Keratinocyte (primary cell): ENCODE data around the gene MTUS2. TPM values are rescaled to one million over a fixed set of nuclear protein-coding genes. Genes with fewer than 3 reads are reported as not detected.

Source experiments
- DNase-seq: peaks from one replicate; pipeline ENCODE4 v3.0.0-alpha.2; 2011; ENCODE audit warnings: low read depth, missing footprints, low spot score
- FAIRE-seq: peaks from 2 replicates; lab custom pipeline; 2011; peaks lifted over from hg19 to GRCh38; lab: Jason Lieb, UNC
- H2AFZ ChIP-seq: 2 replicates; pipeline ENCODE4 v1.6.0; 2012; ENCODE audit warnings: low read length, control low read depth, inconsistent platforms; ENCODE audit not compliant: control insufficient read depth
- H3K27ac ChIP-seq: 2 replicates; pipeline ENCODE4 v1.5.1; 2011; ENCODE audit warnings: low read length; ENCODE audit not compliant: control insufficient read depth, insufficient read depth
- H3K27me3 ChIP-seq: 3 replicates; pipeline ENCODE4 v1.6.0; 2011; ENCODE audit warnings: low read length; ENCODE audit not compliant: control insufficient read depth, insufficient read depth; ENCODE audit errors: extremely low read depth
- H3K36me3 ChIP-seq, 2 experiments: 2 replicates in 1 of 2; 3 replicates in 1 of 2; pipeline ENCODE4 v1.5.1; 2011; ENCODE audit warnings: low read length in 2 of 2, mild to moderate bottlenecking in 1 of 2; ENCODE audit not compliant: control insufficient read depth in 2 of 2, insufficient read depth in 2 of 2; ENCODE audit errors: extremely low read depth in 1 of 2
- H3K4me1 ChIP-seq: 3 replicates; pipeline ENCODE4 v1.5.1; 2011; ENCODE audit warnings: low read length; ENCODE audit not compliant: control insufficient read depth, insufficient read depth; ENCODE audit errors: extremely low read depth
- H3K4me2 ChIP-seq: 3 replicates; pipeline ENCODE4 v1.6.0; 2011; ENCODE audit warnings: low read depth, low read length; ENCODE audit not compliant: control insufficient read depth, insufficient read depth; ENCODE audit errors: extremely low read depth
- H3K4me3 ChIP-seq, 3 experiments: fragments of 200-600 bp in 1 of 3; sonication (generic) in 1 of 3; 2 replicates in 2 of 3; 3 replicates in 1 of 3; pipeline ENCODE4 v1.5.1; 2011 to 2016; ENCODE audit warnings: low read length in 3 of 3, mild to moderate bottlenecking in 3 of 3, control low read depth in 2 of 3, inconsistent platforms in 1 of 3, low read depth in 1 of 3, mixed read lengths in 1 of 3, mixed run types in 1 of 3, moderate library complexity in 1 of 3; ENCODE audit not compliant: control insufficient read depth in 2 of 3, insufficient read depth in 2 of 3; ENCODE audit errors: extremely low read depth in 1 of 3
- H3K79me2 ChIP-seq: 2 replicates; pipeline ENCODE4 v1.6.0; 2012; ENCODE audit warnings: low read length; ENCODE audit not compliant: control insufficient read depth, insufficient read depth
- H3K9ac ChIP-seq: 3 replicates; pipeline ENCODE4 v1.6.0; 2011; ENCODE audit warnings: low read length; ENCODE audit not compliant: control insufficient read depth, insufficient read depth; ENCODE audit errors: extremely low read depth
- H3K9me1 ChIP-seq: 3 replicates; pipeline ENCODE4 v1.6.0; 2011; ENCODE audit warnings: low read length; ENCODE audit not compliant: control insufficient read depth, insufficient read depth; ENCODE audit errors: extremely low read depth
- H3K9me3 ChIP-seq: 2 replicates; pipeline ENCODE4 v1.5.1; 2012; ENCODE audit warnings: low read depth, low read length; ENCODE audit not compliant: control insufficient read depth
- H4K20me1 ChIP-seq: 3 replicates; pipeline ENCODE4 v1.6.0; 2011; ENCODE audit warnings: low read length; ENCODE audit not compliant: control insufficient read depth, insufficient read depth; ENCODE audit errors: extremely low read depth
- CTCF ChIP-seq, 3 experiments: IDR thresholded peaks in 1 of 3; conservative IDR thresholded peaks in 1 of 3; optimal IDR thresholded peaks in 1 of 3; 2 replicates in 2 of 3; 3 replicates in 1 of 3; pipeline versions ENCODE3 to v1.5.1; 2011; ENCODE audit warnings: low read length in 3 of 3, mild to moderate bottlenecking in 3 of 3, moderate library complexity in 2 of 3, control low read depth in 1 of 3, inconsistent platforms in 1 of 3; ENCODE audit not compliant: insufficient read depth in 2 of 3; ENCODE audit errors: extremely low read depth in 1 of 3
- EZH2 ChIP-seq: IDR thresholded peaks from one replicate; pipeline ENCODE4 v1.6.1; 2012; ENCODE audit warnings: inconsistent platforms, mild to moderate bottlenecking, low read length, moderate library complexity
- dilution Hi-C: fragments of 300-500 bp; cut with MboI; formaldehyde crosslinking; loops from one replicate; pipeline ENCODE4 v1.7.0; 2020; ENCODE audit warnings: low sequenced_read_pairs; ENCODE audit not compliant: extremely low pct_ligation_motif_present
- polyA plus RNA-seq, 5 experiments: library from polyadenylated mRNA; depleted of rRNA in 3 of 5; stranded (reverse) in 3 of 5; stranded (forward) in 1 of 5; unstranded in 1 of 5; fragments of >200 nt; gene quantifications; 1 replicate in 1 of 5; 2 replicates in 3 of 5; 3 replicates in 1 of 5; pipeline versions ENCODE4 v1.2.1 to v1.2.3, GENCODE V29; 2011 to 2012; ENCODE audit warnings: missing spikeins in 2 of 5, low read depth in 1 of 5, low replicate concordance in 1 of 5

Gene MTUS2
- polyA plus RNA-seq, 1 donor (not counting 4 experiments of a cell fraction or from before 2014, with no cell fraction given): 0.17 TPM

- FAIRE-seq: no peak
- no peaks in the 10 kb centered on the region for H3K9me3 ChIP-seq
- TF ChIP-seq CTCF (optimal IDR thresholded peaks at IDR 0.05 in 1 of 3, IDR thresholded peaks at IDR 0.05 in 1 of 3, conservative IDR thresholded peaks at IDR 0.05 in 1 of 3; ENCODE audit: extremely low read depth in 1 of 3, insufficient read depth in 2 of 3, low read length in 3 of 3): no peak
- no peak for TF ChIP-seq EZH2
- H3K79me2 ChIP-seq: no peaks in the 10 kb centered on the region
- H3K27me3 ChIP-seq: no peaks in the 10 kb centered on the region
- no peak overlapping the region for H3K27ac ChIP-seq
- H2AFZ ChIP-seq: no peak overlapping the region
- H3K4me3 ChIP-seq: no peak overlapping the region
- no peak overlapping the region for H3K9ac ChIP-seq
- dilution Hi-C loops: no loop called here
- no peak overlapping the region for H3K4me2 ChIP-seq
- H3K4me1 ChIP-seq: no peaks in the 10 kb centered on the region
- H3K9me1 ChIP-seq: no peaks in the 10 kb centered on the region
- H4K20me1 ChIP-seq: no peaks in the 10 kb centered on the region
- H3K36me3 ChIP-seq: no peaks in the 10 kb centered on the region
- DNase-seq: no peak
These were observed 288.1 kb downstream of the MTUS2 start for GRCh38 chr13:29108068-29108786.

GRCh38 chr13:29109987-29110386 is 289.8 kb downstream of the MTUS2 start:
- Histone ChIP-seq H3K9me1 (no peaks in the 10 kb centered on the region), H3K79me2 (no peaks in the 10 kb centered on the region), H3K4me2 (no peak overlapping the region), H3K9me3 (no peaks in the 10 kb centered on the region), H2AFZ (no peak overlapping the region), H3K4me3 (no peak overlapping the region), H3K36me3 (no peaks in the 10 kb centered on the region), H3K27ac (no peak overlapping the region), H4K20me1 (no peaks in the 10 kb centered on the region), H3K4me1 (no peaks in the 10 kb centered on the region), H3K27me3 (no peaks in the 10 kb centered on the region), H3K9ac (no peak overlapping the region)
- no peak for FAIRE-seq
- no peak for TF ChIP-seq CTCF (optimal IDR thresholded peaks at IDR 0.05 in 1 of 3, IDR thresholded peaks at IDR 0.05 in 1 of 3, conservative IDR thresholded peaks at IDR 0.05 in 1 of 3; ENCODE audit: extremely low read depth in 1 of 3, insufficient read depth in 2 of 3, low read length in 3 of 3)
- TF ChIP-seq EZH2: no peak
- no peak for DNase-seq
- dilution Hi-C loops: no loop called here
